Neural progenitor cell (in vitro differentiated cells): Measurements from ENCODE around the gene IKBKG. TPM values are rescaled to one million over a fixed set of nuclear protein-coding genes. Genes with fewer than 3 reads are reported as not detected.
A peak's percentile ranks its signal among the peaks of the same experiment; 100 is the strongest.
"Not testable (repeated sequence)": the region's sequence is repeated elsewhere in the genome, so short reads cannot be mapped to it uniquely, and the experiment has no call there.

ENCODE experiments used
- DNase-seq: peaks from one replicate; pipeline ENCODE4 v3.0.0-alpha.2; 2016; ENCODE audit warnings: low spot score
- H2AFZ ChIP-seq: fragments of 200-600 bp; sonication (generic); replicated peaks from 2 replicates; pipeline ENCODE4 v1.6.1; 2016; ENCODE audit warnings: antibody characterized with exemption
- H3F3A ChIP-seq: fragments of 200-600 bp; sonication (generic); 2 replicates; pipeline ENCODE4 v1.6.1; 2016; ENCODE audit warnings: antibody characterized with exemption, low read depth
- H3K27ac ChIP-seq: fragments of 200-600 bp; sonication (generic); 2 replicates; pipeline ENCODE4 v1.5.1; 2016; ENCODE audit warnings: mild to moderate bottlenecking
- H3K27me3 ChIP-seq: fragments of 200-600 bp; sonication (generic); 2 replicates; pipeline ENCODE4 v1.6.1; 2016; ENCODE audit warnings: mild to moderate bottlenecking, moderate library complexity
- H3K36me3 ChIP-seq: fragments of 200-600 bp; sonication (generic); 2 replicates; pipeline ENCODE4 v1.5.1; 2016
- H3K4me1 ChIP-seq: fragments of 200-600 bp; sonication (generic); 2 replicates; pipeline ENCODE4 v1.6.1; 2016; ENCODE audit warnings: mixed run types
- H3K4me2 ChIP-seq: fragments of 200-600 bp; sonication (generic); 2 replicates; pipeline ENCODE4 v1.6.1; 2016
- H3K4me3 ChIP-seq: fragments of 200-600 bp; sonication (generic); 2 replicates; pipeline ENCODE4 v1.5.1; 2016
- H3K79me2 ChIP-seq: fragments of 200-600 bp; sonication (generic); 2 replicates; pipeline ENCODE4 v1.6.1; 2016; ENCODE audit warnings: low read depth
- H3K9ac ChIP-seq: fragments of 200-600 bp; sonication (generic); 2 replicates; pipeline ENCODE4 v1.6.1; 2016
- H3K9me3 ChIP-seq: fragments of 200-600 bp; sonication (generic); 2 replicates; pipeline ENCODE4 v1.5.1; 2016; ENCODE audit warnings: low read depth
- H4K20me1 ChIP-seq: fragments of 200-600 bp; sonication (generic); 2 replicates; pipeline ENCODE4 v1.6.1; 2016; ENCODE audit warnings: low read depth
- H3K27ac Mint-ChIP-seq: 3 replicates; pipeline ENCODE4 v1.8.0; 2021; ENCODE audit warnings: mixed read lengths
- H3K27me3 Mint-ChIP-seq: 2 replicates; pipeline ENCODE4 v1.8.0; 2022; ENCODE audit warnings: low read depth, mild to moderate bottlenecking, inconsistent platforms, moderate library complexity, mixed read lengths; ENCODE audit not compliant: insufficient read depth
- H3K36me3 Mint-ChIP-seq: 3 replicates; pipeline ENCODE4 v1.8.0; 2021; ENCODE audit warnings: mixed read lengths
- H3K4me1 Mint-ChIP-seq: 3 replicates; pipeline ENCODE4 v1.8.0; 2021; ENCODE audit warnings: mixed read lengths
- H3K4me3 Mint-ChIP-seq: 3 replicates; pipeline ENCODE4 v1.8.0; 2021; ENCODE audit warnings: mild to moderate bottlenecking, moderate library complexity, mixed read lengths
- H3K9me3 Mint-ChIP-seq: 3 replicates; pipeline ENCODE4 v1.8.0; 2020; ENCODE audit warnings: mixed read lengths
- EZH2 ChIP-seq: fragments of 200-600 bp; sonication (generic); IDR thresholded peaks from 2 replicates; pipeline ENCODE4 v1.6.1; 2017; ENCODE audit warnings: antibody characterized with exemption, mild to moderate bottlenecking, moderate library complexity
- EZH2phosphoT487 ChIP-seq: fragments of 200-600 bp; sonication (generic); IDR thresholded peaks from 2 replicates; pipeline ENCODE4 v1.6.1; 2017; ENCODE audit warnings: antibody characterized with exemption
- total RNA-seq: library from RNA; depleted of rRNA; stranded (reverse); fragments of >200 nt; gene quantifications from 2 replicates; pipeline ENCODE4 v1.2.3, GENCODE V29; 2015; ENCODE audit warnings: low replicate concordance
- TF ChIP-seq, protein P1 (sequence below): fragments of 200-600 bp; sonication (generic); IDR thresholded peaks from 2 replicates; pipeline ENCODE4 v1.5.1; 2017; ENCODE audit warnings: antibody characterized with exemption, mild to moderate bottlenecking

Gene IKBKG
- total RNA-seq, 1 donor from 2014 or later, result 13.2 TPM

- peaks cover 5% of the 10 kb centered on the region for H3K27me3 Mint-ChIP-seq
- no peak overlapping the region for H3K9ac ChIP-seq
Measured at GRCh38 chrX:154534526-154535322, 12.7 kb upstream of the IKBKG start.

DNA sequence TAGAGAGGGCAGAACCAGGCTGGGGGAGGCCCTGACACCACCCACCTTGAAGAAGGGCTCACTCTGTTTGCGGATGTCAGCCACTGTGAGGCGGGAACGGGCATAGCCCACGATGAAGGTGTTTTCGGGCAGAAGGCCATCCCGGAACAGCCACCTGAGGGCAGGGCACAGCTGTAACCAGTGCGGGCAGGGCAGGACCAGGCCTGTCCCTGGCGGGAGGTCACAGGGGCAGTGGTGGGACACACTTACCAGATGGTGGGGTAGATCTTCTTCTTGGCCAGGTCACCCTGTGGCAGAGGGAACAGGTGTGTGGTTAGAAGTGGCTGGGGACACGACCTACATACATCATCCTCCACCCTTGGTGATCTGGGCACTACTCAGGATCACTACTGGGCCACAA is 11.5 kb upstream of the IKBKG start:
- no peaks in the 10 kb centered on the region for H3K27me3 ChIP-seq
- H3K27ac ChIP-seq, result no peak overlapping the region
- Mint-ChIP-seq H3K27me3 (peaks cover 2% of the 10 kb centered on the region), H3K36me3 (peaks cover 3% of the 10 kb centered on the region), H3K4me3 (peak overlapping the region; percentile 10), H3K9me3 (peaks cover 10% of the 10 kb centered on the region), H3K27ac (no peak overlapping the region), H3K4me1 (no peaks in the 10 kb centered on the region)
- H3K79me2 ChIP-seq, result no peaks in the 10 kb centered on the region
- no peak for DNase-seq
- no peaks in the 10 kb centered on the region for H3K4me1 ChIP-seq
- H3K4me3 ChIP-seq, result no peak overlapping the region
- H3K9me3 ChIP-seq, result no peaks in the 10 kb centered on the region
- H3F3A ChIP-seq, result no peaks in the 10 kb centered on the region
- no peaks in the 10 kb centered on the region for H3K36me3 ChIP-seq
- H2AFZ ChIP-seq, result no peak overlapping the region
- no peak overlapping the region for H3K9ac ChIP-seq
- H4K20me1 ChIP-seq, result no peaks in the 10 kb centered on the region
- TF ChIP-seq EZH2 (no peak), EZH2phosphoT487 (no peak)
- TF ChIP-seq, protein P1, sequence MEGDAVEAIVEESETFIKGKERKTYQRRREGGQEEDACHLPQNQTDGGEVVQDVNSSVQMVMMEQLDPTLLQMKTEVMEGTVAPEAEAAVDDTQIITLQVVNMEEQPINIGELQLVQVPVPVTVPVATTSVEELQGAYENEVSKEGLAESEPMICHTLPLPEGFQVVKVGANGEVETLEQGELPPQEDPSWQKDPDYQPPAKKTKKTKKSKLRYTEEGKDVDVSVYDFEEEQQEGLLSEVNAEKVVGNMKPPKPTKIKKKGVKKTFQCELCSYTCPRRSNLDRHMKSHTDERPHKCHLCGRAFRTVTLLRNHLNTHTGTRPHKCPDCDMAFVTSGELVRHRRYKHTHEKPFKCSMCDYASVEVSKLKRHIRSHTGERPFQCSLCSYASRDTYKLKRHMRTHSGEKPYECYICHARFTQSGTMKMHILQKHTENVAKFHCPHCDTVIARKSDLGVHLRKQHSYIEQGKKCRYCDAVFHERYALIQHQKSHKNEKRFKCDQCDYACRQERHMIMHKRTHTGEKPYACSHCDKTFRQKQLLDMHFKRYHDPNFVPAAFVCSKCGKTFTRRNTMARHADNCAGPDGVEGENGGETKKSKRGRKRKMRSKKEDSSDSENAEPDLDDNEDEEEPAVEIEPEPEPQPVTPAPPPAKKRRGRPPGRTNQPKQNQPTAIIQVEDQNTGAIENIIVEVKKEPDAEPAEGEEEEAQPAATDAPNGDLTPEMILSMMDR, result no peak
- no peak overlapping the region for H3K4me2 ChIP-seq

More at GRCh38 chrX:154534526-154535322, 12.7 kb upstream of the IKBKG start:
- Histone ChIP-seq H4K20me1 (no peaks in the 10 kb centered on the region), H3K4me3 (no peak overlapping the region), H3F3A (no peaks in the 10 kb centered on the region), H3K27ac (no peak overlapping the region), H3K9me3 (no peaks in the 10 kb centered on the region), H3K27me3 (no peaks in the 10 kb centered on the region), H3K4me2 (no peak overlapping the region), H2AFZ (no peak overlapping the region), H3K79me2 (no peaks in the 10 kb centered on the region), H3K36me3 (no peaks in the 10 kb centered on the region), H3K4me1 (no peaks in the 10 kb centered on the region)
- H3K4me1 Mint-ChIP-seq, result no peaks in the 10 kb centered on the region
- DNase-seq, result peak; percentile 92
- H3K36me3 Mint-ChIP-seq, result peaks cover 3% of the 10 kb centered on the region
- H3K4me3 Mint-ChIP-seq, result no peak overlapping the region
- no peak overlapping the region for H3K27ac Mint-ChIP-seq
- H3K9me3 Mint-ChIP-seq, result peaks cover 14% of the 10 kb centered on the region
- no peak for TF ChIP-seq EZH2
- TF ChIP-seq EZH2phosphoT487, result no peak
- TF ChIP-seq, protein P1, result peak; percentile 84

DNA sequence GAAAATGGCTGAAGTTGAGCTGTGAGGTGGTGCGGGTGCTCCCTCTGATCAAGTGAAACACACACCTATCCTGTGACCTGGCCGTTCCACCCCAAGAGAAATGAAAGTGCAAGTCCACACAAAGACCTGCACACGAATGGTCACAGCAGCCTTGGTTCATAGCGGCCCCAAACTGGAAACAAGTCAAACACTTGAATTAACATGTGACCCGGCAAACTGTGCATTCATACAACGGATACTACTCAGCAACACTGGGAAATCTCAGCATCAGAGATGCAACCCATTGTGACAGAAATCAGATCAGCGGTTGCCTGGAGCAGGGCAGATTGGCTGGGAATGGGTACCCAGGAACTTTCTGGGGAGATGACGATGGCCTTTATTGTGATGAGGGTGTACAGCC is 8.3 kb upstream of the IKBKG start:
- no peaks in the 10 kb centered on the region for H3F3A ChIP-seq
- no peak overlapping the region for H3K4me2 ChIP-seq
- H3K27ac ChIP-seq, result no peak overlapping the region
- H2AFZ ChIP-seq, result no peak overlapping the region
- no peak overlapping the region for H3K9ac ChIP-seq
- peaks cover 7% of the 10 kb centered on the region for H3K9me3 Mint-ChIP-seq
- no peak overlapping the region for H3K4me3 ChIP-seq
- peaks cover 2% of the 10 kb centered on the region for H3K27me3 Mint-ChIP-seq
- no peaks in the 10 kb centered on the region for H4K20me1 ChIP-seq
- no peaks in the 10 kb centered on the region for H3K79me2 ChIP-seq
- H3K9me3 ChIP-seq, result no peaks in the 10 kb centered on the region
- no peaks in the 10 kb centered on the region for H3K27me3 ChIP-seq
- H3K36me3 Mint-ChIP-seq, result peaks cover 5% of the 10 kb centered on the region
- no peaks in the 10 kb centered on the region for H3K36me3 ChIP-seq
- DNase-seq, result no peak
- H3K4me1 ChIP-seq, result no peaks in the 10 kb centered on the region
- H3K4me3 Mint-ChIP-seq, result no peak overlapping the region
- H3K4me1 Mint-ChIP-seq, result no peaks in the 10 kb centered on the region
- no peak overlapping the region for H3K27ac Mint-ChIP-seq
- TF ChIP-seq, protein P1, result no peak
- no peak for TF ChIP-seq EZH2
- no peak for TF ChIP-seq EZH2phosphoT487

- H3K36me3 Mint-ChIP-seq, H3K36me3 ChIP-seq, H3K4me3 Mint-ChIP-seq, H3K9me3 ChIP-seq, H3K79me2 ChIP-seq, DNase-seq, H4K20me1 ChIP-seq, H3K4me1 ChIP-seq, H3K27me3 Mint-ChIP-seq, H3K27ac ChIP-seq, H3K4me3 ChIP-seq, H2AFZ ChIP-seq, H3F3A ChIP-seq, H3K27me3 ChIP-seq, H3K4me1 Mint-ChIP-seq, H3K9ac ChIP-seq, H3K4me2 ChIP-seq, H3K27ac Mint-ChIP-seq: not testable (repeated sequence)
- peaks cover 12% of the 10 kb centered on the region for H3K9me3 Mint-ChIP-seq
Measured at GRCh38 chrX:154540365-154540764, 7.1 kb upstream of the IKBKG start.
